Erythroblast (primary cell): ENCODE data around the gene PPP1R1C.

Experiments used
- GATA1 ChIP-seq: IDR thresholded peaks from 2 replicates; pipeline ENCODE4 v1.6.1; 2011; ENCODE audit warnings: low read depth, mild to moderate bottlenecking, control low read depth, low read length, moderate library complexity
- POLR2A ChIP-seq: IDR thresholded peaks from 2 replicates; pipeline ENCODE4 v1.6.1; 2011; ENCODE audit warnings: mild to moderate bottlenecking, low read length

GRCh38 chr2:182132605-182133004, 147.0 kb downstream of the PPP1R1C start:
- no peak for TF ChIP-seq POLR2A
- no peak for TF ChIP-seq GATA1
